Skin of body (tissue), 2 donors: ENCODE results near the gene ZC3H12D. TPM values are rescaled to one million over a fixed set of nuclear protein-coding genes. Genes with fewer than 3 reads are reported as not detected.
"Not testable (repeated sequence)": the region's sequence is repeated elsewhere in the genome, so short reads cannot be mapped to it uniquely, and the experiment has no call there.

Source experiments
- DNase-seq: peaks from one replicate; lab custom pipeline; 2025; lab: John Stamatoyannopoulos, UW
- total RNA-seq: library from RNA; depleted of rRNA; stranded (reverse); fragments of >200 nt; gene quantifications from one replicate; pipeline ENCODE4 v1.2.3, GENCODE V29; 2014

Gene ZC3H12D
- total RNA-seq, 1 donor from 2014 or later = 0.99 TPM

- DNase-seq = no peak
Measured at GRCh38 chr6:149459761-149460160, 25.1 kb downstream of the ZC3H12D start.

- DNase-seq = no peak
Measured at GRCh38 chr6:149458806-149459205, 26.0 kb downstream of the ZC3H12D start.

DNA sequence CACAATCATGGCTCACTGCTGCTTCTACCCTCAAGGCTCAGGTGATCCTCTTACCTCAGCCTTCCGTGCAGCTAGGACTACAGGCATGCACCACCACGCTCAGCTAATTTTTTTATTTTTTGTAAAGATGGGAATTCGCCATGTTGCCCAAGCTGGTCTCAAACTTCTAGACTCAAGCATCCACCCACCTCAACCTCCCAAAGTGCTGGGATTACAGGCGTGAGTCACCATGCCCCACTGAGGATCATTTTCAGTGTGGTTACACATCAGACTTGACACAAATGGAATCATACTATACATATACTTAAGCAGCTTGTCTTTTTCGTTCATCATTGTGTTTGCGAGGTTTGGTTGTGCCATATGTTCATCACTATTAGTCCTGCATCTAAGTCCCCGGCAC lies 26.6 kb downstream of the ZC3H12D start:
- no peak for DNase-seq

DNA sequence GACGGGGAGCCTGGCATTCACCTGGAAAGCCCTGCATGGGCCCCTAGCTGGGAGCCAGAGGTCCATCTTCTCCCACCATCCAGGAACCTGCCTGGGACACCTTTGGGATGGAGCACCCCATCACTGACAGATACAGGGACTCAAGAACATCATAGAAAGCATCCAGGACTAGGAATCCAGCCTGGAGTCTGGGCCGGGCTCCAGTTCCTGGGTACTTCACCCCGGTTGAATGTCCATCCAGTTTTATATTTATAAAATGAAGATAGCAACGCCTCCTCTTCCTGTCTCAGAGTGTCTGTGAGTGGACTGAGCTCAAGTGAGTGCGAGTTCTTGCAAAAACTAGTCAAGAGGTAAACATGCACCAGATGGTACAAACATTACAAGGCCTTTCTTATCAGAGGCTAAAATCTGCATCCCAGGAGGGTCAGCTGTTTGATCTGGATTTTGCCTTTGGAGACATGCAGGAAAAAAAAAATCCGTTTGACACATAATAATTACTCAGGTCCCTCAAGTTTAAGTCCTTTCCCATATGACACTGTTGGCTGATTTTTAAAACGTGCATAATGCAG lies 27.4 kb downstream of the ZC3H12D start:
- no peak for DNase-seq

GRCh38 chr6:149456311-149457021 lies 28.3 kb downstream of the ZC3H12D start:
- no peak for DNase-seq

GRCh38 chr6:149455031-149455732 lies 29.6 kb downstream of the ZC3H12D start:
- DNase-seq = no peak

DNA sequence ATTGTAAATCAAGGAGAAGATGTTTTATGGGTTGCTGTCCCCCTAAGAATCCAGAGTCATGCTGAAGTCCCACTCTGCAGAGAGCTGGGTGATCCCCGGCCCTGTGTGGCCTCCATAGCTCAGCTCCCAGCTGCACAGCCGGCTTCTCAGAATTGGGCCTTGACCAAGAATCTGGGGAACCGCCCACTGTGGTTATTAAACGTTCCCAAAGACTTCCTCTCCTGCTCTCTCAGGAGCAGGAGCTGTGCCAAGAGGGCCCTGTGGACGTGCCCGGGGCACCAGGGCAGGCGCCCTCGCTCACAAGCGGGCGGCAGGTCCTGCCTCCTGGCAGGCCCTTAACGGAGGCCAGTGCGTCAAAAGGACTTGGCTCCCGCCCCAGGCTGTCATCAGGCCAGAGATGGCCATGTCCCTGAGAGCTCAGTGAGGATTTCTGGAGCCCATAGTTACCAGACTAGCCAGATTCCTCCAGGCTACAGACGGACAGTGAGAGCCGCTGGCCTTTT lies 30.4 kb downstream of the ZC3H12D start:
- peak; percentile 67 for DNase-seq

DNA sequence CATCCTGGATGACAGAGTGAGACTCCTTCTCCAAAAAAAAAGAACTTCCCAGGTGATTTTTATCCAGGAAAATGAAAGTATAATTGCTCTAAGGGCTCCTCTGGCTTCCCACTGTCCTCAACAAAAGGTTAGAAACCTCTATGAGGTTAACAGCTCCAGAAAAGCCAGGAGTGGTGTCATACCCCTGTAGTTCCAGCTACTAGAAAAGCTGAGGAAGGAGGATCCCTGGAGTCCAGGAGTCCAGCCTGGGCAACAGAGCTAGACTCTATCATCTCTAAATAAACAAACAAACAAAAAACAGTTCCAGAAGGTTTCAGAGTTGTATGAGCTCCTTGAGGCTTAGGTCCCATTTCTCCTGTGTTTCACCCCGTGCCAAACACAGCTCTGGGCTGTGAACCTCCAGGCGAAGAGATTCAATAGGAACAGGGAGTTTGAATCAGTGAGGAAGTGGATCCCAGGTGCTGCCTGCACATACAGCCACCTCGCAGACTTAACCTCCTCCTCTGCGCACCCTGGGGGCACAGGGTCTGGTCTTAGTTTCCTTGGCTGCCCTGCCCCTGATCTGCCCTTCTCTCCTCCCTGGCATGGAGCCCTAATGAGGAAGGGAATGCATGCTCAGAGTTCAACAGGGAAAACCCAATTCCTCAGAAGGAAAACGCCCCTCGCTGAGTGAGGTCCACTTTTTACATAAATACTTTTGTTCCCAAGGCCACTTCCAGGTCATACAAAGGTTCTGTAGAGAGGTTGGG lies 31.0 kb downstream of the ZC3H12D start:
- DNase-seq = no peak

- no peak for DNase-seq
Measured at GRCh38 chr6:149452037-149452939, 32.5 kb downstream of the ZC3H12D start.

DNA sequence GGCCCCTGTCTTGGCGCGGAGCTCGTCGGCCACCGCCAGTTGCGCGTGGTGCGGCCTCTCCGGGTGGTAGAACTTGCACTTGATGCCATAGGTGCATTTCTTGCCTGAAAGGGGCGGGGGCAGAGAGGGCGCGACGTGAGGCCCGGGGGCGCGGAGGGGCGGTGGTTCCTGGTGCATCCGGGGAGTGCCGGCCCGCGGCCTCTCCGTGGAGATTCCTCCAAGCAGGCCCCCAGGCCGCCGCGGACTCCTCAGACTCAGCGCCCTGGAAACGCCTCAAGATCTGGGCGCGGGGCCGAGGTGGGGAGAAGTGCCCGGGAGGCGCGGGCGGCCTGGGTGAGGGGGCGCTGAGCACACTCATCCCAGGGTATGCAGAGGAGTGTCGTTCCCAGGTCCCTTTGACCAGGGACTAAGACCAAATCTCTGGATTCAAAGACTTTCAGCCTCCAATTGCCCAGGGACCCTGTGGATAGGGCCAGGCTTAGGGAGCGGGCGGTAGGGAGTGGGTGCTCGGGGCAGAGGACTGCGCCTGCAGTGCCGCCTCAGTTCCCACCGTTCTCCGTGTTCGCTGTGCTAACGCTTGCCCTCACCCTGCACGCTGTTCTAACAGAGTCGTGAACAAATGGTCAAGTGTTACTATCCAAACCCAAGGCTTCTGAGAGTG lies 33.3 kb downstream of the ZC3H12D start:
- no peak for DNase-seq

GRCh38 chr6:149450679-149451375 lies 34.0 kb downstream of the ZC3H12D start:
- DNase-seq = no peak

DNA sequence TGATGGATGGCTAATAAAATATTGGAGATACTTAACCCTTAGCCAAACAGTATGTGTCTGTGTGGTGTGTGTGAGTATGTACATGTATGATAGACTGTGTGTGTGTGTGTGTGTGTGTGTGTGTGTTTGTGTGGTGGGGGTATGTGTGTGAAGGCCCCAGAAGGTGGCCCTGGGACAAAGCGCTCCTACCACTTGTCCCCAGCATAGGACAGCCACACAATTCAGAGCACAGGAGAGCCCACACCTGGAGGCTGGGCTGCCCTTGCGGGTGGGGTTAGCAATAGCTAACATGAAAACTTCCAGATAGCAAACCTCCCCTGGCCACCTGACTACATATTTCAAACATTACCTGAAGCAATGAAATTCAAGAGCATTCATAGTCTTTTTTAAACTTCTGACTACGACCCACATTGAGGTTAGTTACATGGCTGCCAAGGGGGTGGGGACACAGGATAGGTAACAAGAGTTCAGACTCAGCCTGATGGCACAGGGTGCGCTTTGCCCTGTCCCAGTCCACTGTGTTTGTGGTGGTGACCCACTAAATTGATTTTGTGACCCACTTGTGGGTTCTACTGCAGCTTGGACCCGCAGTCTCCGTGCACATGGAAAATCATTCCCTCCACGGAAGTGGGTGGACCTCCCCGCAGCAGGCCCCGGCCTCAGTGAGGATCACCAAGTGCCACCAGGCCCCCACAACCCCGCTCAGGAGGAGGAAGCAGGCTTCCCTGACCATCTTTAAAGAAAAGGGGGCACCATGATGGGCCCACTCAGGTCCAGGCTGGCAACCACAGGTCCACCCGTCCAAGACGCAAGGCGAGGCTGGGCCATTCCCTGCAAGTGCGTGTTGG lies 34.8 kb downstream of the ZC3H12D start:
- no peak for DNase-seq

DNA sequence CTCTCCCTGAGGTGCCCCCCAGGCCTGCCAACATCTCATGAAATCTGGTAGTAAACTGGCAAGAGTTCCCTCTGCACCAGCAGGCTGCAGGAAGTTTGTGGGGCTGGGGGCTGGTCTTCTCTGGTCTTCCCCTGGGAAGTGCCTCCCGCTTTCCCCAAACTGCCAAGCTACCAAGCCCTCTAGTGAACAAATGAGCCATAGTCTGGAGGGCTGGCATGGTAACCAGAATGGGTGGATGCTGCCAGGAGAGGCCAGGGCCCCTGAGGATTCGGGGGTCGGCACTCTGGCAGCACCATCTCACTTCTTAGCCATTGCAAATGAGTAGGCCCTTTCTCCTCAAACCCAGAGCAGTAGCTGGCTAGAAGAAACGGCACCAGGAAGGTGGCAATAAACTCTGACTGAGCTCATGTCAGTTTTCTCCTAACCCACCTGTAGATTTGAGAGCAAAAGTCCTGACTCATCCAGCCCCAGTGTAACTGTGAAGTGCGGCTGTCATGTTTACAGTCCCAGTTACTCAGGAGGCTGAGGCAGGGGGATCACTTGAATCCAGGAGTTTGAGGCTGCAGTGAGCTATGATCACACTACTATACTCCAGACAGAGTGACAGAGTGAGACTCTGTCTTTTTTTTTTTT lies 35.9 kb downstream of the ZC3H12D start:
- DNase-seq = no peak

DNA sequence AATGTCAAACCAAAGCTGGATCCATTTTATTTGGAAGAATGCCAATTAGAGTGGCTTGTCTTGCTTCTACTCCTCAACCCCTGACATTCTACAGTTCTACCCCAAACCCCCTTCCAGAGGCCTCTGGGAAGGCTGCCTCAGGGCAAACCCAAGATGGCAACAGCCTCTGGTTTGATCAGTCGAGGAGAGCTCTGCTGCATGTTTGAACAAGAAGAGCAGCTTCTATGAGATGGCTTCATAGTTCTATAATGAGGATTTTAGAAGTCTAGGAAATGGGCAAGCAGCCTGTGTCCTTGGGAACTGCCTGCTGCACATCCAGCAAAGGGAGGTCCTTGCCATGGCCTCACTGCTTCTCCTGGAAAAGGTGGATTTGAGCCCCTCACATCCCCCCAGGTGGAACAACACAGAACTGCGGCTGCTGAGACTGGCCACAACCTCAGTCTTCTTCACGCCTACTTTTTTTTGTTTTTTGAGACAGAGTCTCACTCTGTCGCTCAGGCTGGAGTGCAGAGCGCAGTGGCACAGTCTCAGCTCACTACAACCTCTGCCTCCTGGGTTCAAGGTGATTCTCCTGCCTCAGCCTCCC lies 37.9 kb downstream of the ZC3H12D start:
- no peak for DNase-seq

DNA sequence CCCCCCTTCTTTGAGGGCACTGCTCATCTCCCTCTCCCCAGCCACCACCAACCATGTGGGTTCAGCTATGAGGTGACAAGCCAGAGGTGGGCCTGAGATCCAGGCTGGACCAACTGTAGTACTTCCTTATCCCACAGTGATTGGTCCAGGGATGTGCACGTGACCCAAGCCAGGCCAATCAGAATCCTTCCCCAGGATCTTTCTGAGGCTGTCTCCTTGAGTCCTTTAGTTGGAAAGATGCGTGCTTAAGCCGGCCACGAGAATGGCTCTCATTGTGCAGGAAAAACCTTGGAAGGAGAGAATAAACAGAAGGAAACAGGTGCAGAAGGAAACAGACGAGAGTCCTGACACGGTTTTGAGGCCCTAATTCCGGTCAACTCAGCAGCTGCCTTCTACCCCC lies 39.2 kb downstream of the ZC3H12D start:
- DNase-seq = no peak

- DNase-seq = no peak
Measured at GRCh38 chr6:149445095-149445466, 39.7 kb downstream of the ZC3H12D start.

DNA sequence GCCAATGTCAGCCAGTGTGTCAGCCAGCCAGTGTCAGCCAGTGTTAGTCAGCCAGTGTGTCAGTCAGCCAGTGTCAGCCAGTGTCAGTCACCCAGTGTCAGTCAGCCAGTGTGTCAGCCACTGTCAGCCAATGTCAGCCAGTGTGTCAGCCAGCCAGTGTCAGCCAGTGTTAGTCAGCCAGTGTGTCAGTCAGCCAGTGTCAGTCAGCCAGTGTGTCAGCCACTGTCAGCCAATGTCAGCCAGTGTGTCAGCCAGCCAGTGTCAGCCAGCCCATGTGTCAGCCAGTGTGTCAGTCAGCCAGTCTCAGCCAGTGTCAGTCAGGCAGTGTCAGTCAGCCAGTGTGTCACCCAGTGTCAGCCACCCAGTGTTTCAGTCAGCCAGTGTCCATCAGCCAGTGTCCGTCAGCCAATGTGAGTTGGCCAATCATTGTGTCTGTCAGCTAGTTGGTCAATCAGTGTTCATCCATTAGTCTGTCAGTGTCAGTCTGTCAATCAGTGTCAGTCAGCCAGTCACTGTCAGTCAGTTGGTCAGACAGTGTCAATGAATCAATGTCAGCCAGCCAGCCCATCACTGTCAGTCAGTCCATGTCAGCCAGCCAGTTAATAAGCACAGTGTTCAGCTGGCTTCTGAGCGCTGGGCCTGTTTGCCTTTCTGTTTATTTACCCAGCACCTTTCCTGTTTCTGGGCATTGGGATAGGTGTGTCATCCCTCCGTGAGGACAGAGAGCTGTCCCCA lies 40.3 kb downstream of the ZC3H12D start:
- DNase-seq = not testable (repeated sequence)
